ENCODE results near the gene TPM1. TPM values are rescaled to one million over a fixed set of nuclear protein-coding genes. Genes with fewer than 3 reads are reported as not detected.

The TPM1 gene
- polyA plus RNA-seq, 2 donors = 135 to 322 TPM

DNA sequence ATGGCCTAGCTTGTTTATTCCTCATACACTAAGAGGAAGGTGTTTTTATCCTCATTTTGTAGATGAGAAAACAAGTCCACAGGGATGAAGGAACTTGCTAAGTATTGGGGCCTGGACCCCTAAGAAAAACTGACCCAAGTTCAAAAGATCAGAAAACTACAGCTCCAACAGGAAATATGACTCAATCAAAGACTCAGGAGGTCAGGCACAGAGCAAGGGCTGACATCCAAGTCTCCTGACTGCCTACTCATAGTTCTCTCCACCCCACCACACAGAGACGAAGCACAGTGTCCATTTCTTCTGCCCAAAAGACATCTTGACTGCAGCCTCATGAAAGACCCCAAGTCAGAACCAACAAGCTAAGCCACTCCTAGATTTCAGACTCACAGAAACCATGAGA is 26.9 kb upstream of the TPM1 start:
- Histone ChIP-seq H3K27ac (ENCODE audit: low read depth in 2 of 2, low read length in 1 of 2) (no peak overlapping the region), H3K4me1 (ENCODE audit: control insufficient read depth in 2 of 2, insufficient read depth in 2 of 2, low read length in 1 of 2) (peaks cover 4 to 6% of the 10 kb centered on the region in 2 donors), H3K36me3 (ENCODE audit: control insufficient read depth in 2 of 2, insufficient read depth in 2 of 2, low read length in 1 of 2) (no peaks in the 10 kb centered on the region), H3K9me3 (ENCODE audit: control insufficient read depth in 2 of 2, insufficient read depth in 1 of 2, low read depth in 1 of 2, low read length in 1 of 2) (no peaks in the 10 kb centered on the region), H3K4me3 (ENCODE audit: low read depth in 1 of 2, low read length in 2 of 2) (no peak overlapping the region), H3K27me3 (ENCODE audit: control insufficient read depth in 1 of 2, insufficient read depth in 2 of 2, low read length in 2 of 2) (no peaks in the 10 kb centered on the region)
- WGBS, 2 donors = 30 to 41% methylated on average over 1 of the region's 1 CpG

DNA sequence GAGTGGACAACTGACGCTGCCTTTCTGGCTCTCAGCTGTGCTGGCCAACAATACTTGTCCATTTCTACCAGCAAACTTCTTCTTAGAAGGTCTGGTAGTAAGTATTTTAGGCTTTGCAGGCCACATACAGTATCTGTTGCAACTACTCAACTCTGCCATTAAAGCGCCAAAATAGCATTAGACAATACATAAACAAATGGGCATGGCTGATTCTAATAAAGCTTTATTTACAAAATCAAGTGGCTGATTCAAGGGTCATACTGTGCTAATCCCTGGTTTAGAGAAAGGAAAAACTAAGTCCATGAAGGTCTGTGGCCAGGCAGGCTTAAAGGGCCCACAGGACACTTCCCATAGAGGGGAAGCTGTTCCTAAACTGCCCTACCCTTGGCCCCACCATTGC is 26.3 kb upstream of the TPM1 start:
- Histone ChIP-seq H3K36me3 (ENCODE audit: control insufficient read depth in 2 of 2, insufficient read depth in 2 of 2, low read length in 1 of 2) (no peaks in the 10 kb centered on the region), H3K4me1 (ENCODE audit: control insufficient read depth in 2 of 2, insufficient read depth in 2 of 2, low read length in 1 of 2) (peaks cover 4 to 6% of the 10 kb centered on the region in 2 donors), H3K9me3 (ENCODE audit: control insufficient read depth in 2 of 2, insufficient read depth in 1 of 2, low read depth in 1 of 2, low read length in 1 of 2) (no peaks in the 10 kb centered on the region), H3K27me3 (ENCODE audit: control insufficient read depth in 1 of 2, insufficient read depth in 2 of 2, low read length in 2 of 2) (no peaks in the 10 kb centered on the region), H3K27ac (ENCODE audit: low read depth in 2 of 2, low read length in 1 of 2) (no peak overlapping the region), H3K4me3 (ENCODE audit: low read depth in 1 of 2, low read length in 2 of 2) (no peak overlapping the region)
- 96 to 97% methylated on average over 2 of the region's 2 CpGs for WGBS, 2 donors

DNA sequence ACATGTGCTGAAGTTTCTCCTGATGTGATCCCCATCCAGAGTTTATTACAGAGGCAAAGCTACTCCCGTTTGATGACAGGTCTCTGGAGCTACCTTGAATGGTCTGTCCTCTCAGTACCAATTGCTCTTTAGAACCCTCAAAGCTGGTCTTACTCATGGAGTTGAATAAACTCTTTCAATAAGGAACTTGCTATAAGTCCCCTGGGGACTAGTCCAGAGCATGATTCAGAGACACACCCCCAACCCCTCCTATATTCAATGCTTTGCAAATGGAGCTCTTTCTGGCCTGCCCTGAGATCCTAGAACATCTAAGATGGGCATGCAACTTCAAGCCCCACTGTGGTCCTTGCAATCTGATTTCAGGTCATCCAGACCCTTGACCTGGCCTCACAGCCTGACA is 23.9 kb upstream of the TPM1 start:
- no peaks in the 10 kb centered on the region for H3K36me3 ChIP-seq (ENCODE audit: control insufficient read depth in 2 of 2, insufficient read depth in 2 of 2, low read length in 1 of 2)
- H3K4me3 ChIP-seq (ENCODE audit: low read depth in 1 of 2, low read length in 2 of 2) = no peak overlapping the region
- WGBS, 2 donors = 73 to 81% methylated on average over 1 of the region's 1 CpG
- no peaks in the 10 kb centered on the region for H3K27me3 ChIP-seq (ENCODE audit: control insufficient read depth in 1 of 2, insufficient read depth in 2 of 2, low read length in 2 of 2)
- H3K4me1 ChIP-seq (ENCODE audit: control insufficient read depth in 2 of 2, insufficient read depth in 2 of 2, low read length in 1 of 2) = peaks cover 2 to 6% of the 10 kb centered on the region in 2 donors
- no peaks in the 10 kb centered on the region for H3K9me3 ChIP-seq (ENCODE audit: control insufficient read depth in 2 of 2, insufficient read depth in 1 of 2, low read depth in 1 of 2, low read length in 1 of 2)
- no peak overlapping the region for H3K27ac ChIP-seq (ENCODE audit: low read depth in 2 of 2, low read length in 1 of 2)

DNA sequence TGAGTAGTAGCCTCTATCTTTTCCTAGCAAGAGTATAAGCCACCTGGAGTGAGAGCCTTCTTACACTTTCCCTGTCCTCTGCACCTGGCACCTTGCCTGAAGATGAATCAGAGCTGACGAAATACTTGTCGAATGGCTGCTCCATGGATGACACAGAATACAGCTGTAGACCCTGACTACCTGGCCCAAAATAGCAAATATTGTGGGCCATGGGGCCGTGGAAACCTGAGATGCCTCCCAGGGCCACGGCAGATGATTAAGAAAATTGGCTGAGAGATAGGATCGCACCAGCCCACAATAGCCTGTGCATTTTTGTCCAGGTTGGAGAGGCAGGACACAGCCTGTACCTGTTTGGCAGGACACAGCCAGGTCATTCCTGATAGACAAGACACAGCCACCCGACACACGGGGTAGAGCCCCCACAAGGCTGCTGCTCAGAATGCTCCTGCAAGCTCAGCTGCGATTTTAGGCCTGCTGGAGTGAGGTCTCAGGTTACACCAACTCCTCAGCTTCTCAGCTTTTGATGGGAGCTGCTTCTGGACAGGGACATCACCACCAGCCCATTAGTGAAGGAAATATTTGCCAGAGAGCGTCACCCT is 22.9 kb upstream of the TPM1 start:
- no peak overlapping the region for H3K4me3 ChIP-seq (ENCODE audit: low read depth in 1 of 2, low read length in 2 of 2)
- 48 to 63% methylated on average over 9 of the region's 9 CpGs for WGBS, 2 donors
- H3K36me3 ChIP-seq (ENCODE audit: control insufficient read depth in 2 of 2, insufficient read depth in 2 of 2, low read length in 1 of 2) = no peaks in the 10 kb centered on the region
- H3K4me1 ChIP-seq (ENCODE audit: control insufficient read depth in 2 of 2, insufficient read depth in 2 of 2, low read length in 1 of 2) = peaks cover 2 to 6% of the 10 kb centered on the region in 2 donors
- no peaks in the 10 kb centered on the region for H3K9me3 ChIP-seq (ENCODE audit: control insufficient read depth in 2 of 2, insufficient read depth in 1 of 2, low read depth in 1 of 2, low read length in 1 of 2)
- H3K27me3 ChIP-seq (ENCODE audit: control insufficient read depth in 1 of 2, insufficient read depth in 2 of 2, low read length in 2 of 2) = no peaks in the 10 kb centered on the region
- no peak overlapping the region for H3K27ac ChIP-seq (ENCODE audit: low read depth in 2 of 2, low read length in 1 of 2)

DNA sequence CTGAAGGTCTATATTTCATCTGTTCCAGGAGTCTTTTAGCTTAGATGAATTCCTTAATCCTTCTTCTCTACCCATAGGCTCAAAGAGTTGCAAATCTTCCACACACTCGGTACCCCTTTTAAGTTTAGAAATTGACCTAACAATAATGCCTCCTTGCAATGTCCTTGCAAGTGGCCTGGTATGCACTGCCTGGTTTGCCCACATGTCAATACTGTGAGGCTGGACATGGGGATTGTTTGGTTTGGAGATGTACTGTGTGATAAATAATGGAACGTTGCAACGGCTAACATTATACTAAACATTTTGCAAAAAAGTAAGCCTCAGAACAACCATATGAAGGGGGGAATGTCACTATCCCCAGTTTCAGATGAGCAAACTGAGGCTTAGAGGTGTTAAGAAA is 22.4 kb upstream of the TPM1 start:
- H3K4me3 ChIP-seq (ENCODE audit: low read depth in 1 of 2, low read length in 2 of 2) = no peak overlapping the region
- WGBS, 2 donors = 64 to 76% methylated on average over 3 of the region's 3 CpGs

DNA sequence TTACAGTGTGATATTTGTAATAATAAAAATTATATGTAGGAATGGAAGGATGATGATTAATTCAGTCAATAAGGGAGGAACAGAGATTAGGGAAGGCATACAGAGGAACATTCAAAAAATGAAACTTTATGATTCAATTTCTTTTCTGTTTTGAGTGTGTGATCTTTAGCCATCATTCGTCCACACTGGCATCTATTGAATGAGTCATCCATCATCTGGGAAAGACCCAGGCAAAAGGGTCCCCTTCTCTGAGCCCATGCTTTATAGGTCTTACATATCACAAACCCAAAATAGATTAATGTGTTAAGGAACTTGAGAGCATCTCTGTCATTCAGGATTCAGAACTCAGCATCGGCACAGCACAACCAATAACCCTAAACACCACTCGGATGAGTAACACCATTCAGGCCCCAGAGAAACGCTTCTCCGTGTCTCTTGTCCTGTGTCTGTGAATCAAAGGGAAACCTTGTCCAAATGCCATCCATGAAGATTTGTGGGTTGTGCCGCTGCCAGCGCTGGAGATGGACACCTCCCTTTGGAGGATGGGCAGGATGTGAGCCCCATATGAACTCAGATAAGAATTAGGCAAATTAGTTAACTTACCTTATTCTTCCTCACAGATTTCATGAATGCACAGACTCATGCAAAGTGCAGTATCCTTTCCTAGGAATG is 21.7 kb upstream of the TPM1 start:
- peaks cover 2 to 4% of the 10 kb centered on the region in 2 donors for H3K4me1 ChIP-seq (ENCODE audit: control insufficient read depth in 2 of 2, insufficient read depth in 2 of 2, low read length in 1 of 2)
- H3K27me3 ChIP-seq (ENCODE audit: control insufficient read depth in 1 of 2, insufficient read depth in 2 of 2, low read length in 2 of 2) = no peaks in the 10 kb centered on the region
- no peak overlapping the region for H3K27ac ChIP-seq (ENCODE audit: low read depth in 2 of 2, low read length in 1 of 2)
- no peaks in the 10 kb centered on the region for H3K9me3 ChIP-seq (ENCODE audit: control insufficient read depth in 2 of 2, insufficient read depth in 1 of 2, low read depth in 1 of 2, low read length in 1 of 2)
- no peak overlapping the region for H3K4me3 ChIP-seq (ENCODE audit: low read depth in 1 of 2, low read length in 2 of 2)
- no peaks in the 10 kb centered on the region for H3K36me3 ChIP-seq (ENCODE audit: control insufficient read depth in 2 of 2, insufficient read depth in 2 of 2, low read length in 1 of 2)
- 87% methylated on average over 7 of the region's 7 CpGs for WGBS, 2 donors

More for the DNA sequence above, 22.4 kb upstream of the TPM1 start:
- H3K36me3 ChIP-seq (ENCODE audit: control insufficient read depth in 2 of 2, insufficient read depth in 2 of 2, low read length in 1 of 2) = no peaks in the 10 kb centered on the region
- H3K27ac ChIP-seq (ENCODE audit: low read depth in 2 of 2, low read length in 1 of 2) = no peak overlapping the region
- peaks cover 2 to 6% of the 10 kb centered on the region in 2 donors for H3K4me1 ChIP-seq (ENCODE audit: control insufficient read depth in 2 of 2, insufficient read depth in 2 of 2, low read length in 1 of 2)
- H3K27me3 ChIP-seq (ENCODE audit: control insufficient read depth in 1 of 2, insufficient read depth in 2 of 2, low read length in 2 of 2) = no peaks in the 10 kb centered on the region
- no peaks in the 10 kb centered on the region for H3K9me3 ChIP-seq (ENCODE audit: control insufficient read depth in 2 of 2, insufficient read depth in 1 of 2, low read depth in 1 of 2, low read length in 1 of 2)

DNA sequence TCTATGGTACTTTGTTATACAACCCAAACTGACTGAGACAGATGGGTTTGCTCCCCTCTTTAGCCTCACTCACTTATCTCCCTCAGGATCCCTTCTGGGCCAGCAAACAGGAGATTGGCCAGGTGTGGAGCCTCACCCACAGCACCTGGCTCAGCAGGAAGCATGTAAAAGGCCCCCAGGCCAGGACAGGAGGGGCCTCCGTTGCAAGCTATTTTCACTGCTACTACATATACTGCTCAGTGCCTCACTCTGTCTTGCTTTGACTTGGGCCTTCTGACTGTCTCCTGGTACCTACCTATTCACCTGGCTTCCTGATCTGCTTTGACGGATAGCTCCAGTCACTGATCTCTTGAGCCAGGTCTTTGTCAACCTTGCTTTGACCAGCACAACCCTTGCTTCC is 20.4 kb upstream of the TPM1 start:
- Histone ChIP-seq H3K27me3 (ENCODE audit: control insufficient read depth in 1 of 2, insufficient read depth in 2 of 2, low read length in 2 of 2) (no peaks in the 10 kb centered on the region), H3K27ac (ENCODE audit: low read depth in 2 of 2, low read length in 1 of 2) (no peak overlapping the region), H3K4me1 (ENCODE audit: control insufficient read depth in 2 of 2, insufficient read depth in 2 of 2, low read length in 1 of 2) (peaks cover 2 to 4% of the 10 kb centered on the region in 2 donors), H3K36me3 (ENCODE audit: control insufficient read depth in 2 of 2, insufficient read depth in 2 of 2, low read length in 1 of 2) (no peaks in the 10 kb centered on the region), H3K9me3 (ENCODE audit: control insufficient read depth in 2 of 2, insufficient read depth in 1 of 2, low read depth in 1 of 2, low read length in 1 of 2) (no peaks in the 10 kb centered on the region), H3K4me3 (ENCODE audit: low read depth in 1 of 2, low read length in 2 of 2) (no peak overlapping the region)
- 79 to 88% methylated on average over 2 of the region's 2 CpGs for WGBS, 2 donors

DNA sequence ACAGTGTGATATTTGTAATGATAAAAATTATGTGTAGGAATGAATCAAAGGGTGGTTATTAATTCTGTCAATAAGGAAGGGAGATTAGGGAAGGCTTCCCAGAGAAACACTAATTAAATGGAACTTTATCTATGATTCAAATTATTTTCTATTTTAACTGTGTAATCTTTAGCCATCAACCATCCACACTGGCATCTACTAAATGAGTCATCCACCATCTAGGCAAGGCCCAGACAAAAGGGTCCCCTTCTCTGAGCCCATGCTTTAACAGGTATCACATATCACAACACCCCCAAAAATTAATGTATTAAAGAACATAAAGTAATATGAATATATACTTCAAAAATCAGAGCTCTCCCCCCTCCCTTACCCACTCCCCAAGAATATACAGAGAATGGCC is 19.9 kb upstream of the TPM1 start:
- peaks cover 2 to 4% of the 10 kb centered on the region in 2 donors for H3K4me1 ChIP-seq (ENCODE audit: control insufficient read depth in 2 of 2, insufficient read depth in 2 of 2, low read length in 1 of 2)
- H3K27ac ChIP-seq (ENCODE audit: low read depth in 2 of 2, low read length in 1 of 2) = no peak overlapping the region
- H3K4me3 ChIP-seq (ENCODE audit: low read depth in 1 of 2, low read length in 2 of 2) = no peak overlapping the region
- no peaks in the 10 kb centered on the region for H3K36me3 ChIP-seq (ENCODE audit: control insufficient read depth in 2 of 2, insufficient read depth in 2 of 2, low read length in 1 of 2)
- no peaks in the 10 kb centered on the region for H3K9me3 ChIP-seq (ENCODE audit: control insufficient read depth in 2 of 2, insufficient read depth in 1 of 2, low read depth in 1 of 2, low read length in 1 of 2)
- H3K27me3 ChIP-seq (ENCODE audit: control insufficient read depth in 1 of 2, insufficient read depth in 2 of 2, low read length in 2 of 2) = no peaks in the 10 kb centered on the region

DNA sequence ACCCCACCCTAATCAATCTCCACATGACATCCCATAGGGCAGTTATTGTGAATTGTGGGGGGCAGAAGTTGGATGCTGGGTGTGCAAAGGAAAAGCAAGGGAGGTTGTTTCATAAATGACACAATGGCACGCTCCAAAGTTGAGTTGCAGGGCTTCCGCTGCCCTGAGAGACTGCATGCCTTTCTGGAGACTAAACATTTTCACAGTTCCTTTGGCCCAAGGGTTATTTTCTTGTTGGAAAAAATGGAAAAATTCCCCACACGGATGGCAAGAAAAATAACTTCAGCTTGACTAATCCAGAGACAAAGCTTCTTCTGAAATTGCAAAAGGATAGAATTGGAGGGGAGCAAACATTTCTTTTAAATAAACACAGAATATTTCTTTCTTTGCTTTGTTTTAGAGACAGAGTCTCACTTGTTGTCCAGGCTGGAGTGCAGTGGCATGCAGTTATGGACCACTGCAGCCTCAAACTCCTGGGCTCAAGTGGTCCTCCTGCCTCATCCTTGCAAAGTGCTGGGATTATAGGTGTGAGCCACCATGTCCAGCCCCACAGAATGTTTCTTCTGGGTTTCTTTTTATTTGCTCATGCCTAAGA is 19.1 kb upstream of the TPM1 start:
- Histone ChIP-seq H3K27ac (ENCODE audit: low read depth in 2 of 2, low read length in 1 of 2) (no peak overlapping the region), H3K4me1 (ENCODE audit: control insufficient read depth in 2 of 2, insufficient read depth in 2 of 2, low read length in 1 of 2) (peaks cover 2 to 4% of the 10 kb centered on the region in 2 donors)
- 63 to 80% methylated on average over 3 of the region's 3 CpGs for WGBS, 2 donors

DNA sequence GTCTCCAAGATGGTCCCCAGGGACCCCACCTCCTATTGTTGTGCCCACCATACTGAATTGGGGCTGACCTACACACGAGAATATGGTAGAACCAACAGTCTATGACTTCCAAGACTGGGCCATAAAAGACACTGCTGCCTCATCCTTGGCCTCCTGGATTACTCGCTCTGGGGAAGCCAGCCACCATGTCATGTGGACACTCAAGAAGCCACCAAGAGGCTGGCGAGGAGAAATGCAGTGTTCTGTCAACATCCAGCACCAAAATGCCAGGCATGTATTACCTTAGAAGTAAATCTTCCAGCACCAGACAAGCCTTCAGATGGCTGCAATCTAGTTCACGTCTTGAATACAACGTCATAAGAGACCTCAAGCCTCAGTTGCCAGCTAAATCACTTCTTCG is 17.1 kb upstream of the TPM1 start:
- WGBS, 2 donors = 89 to 94% methylated on average over 6 of the region's 6 CpGs
- Histone ChIP-seq H3K4me3 (ENCODE audit: low read depth in 1 of 2, low read length in 2 of 2) (no peak overlapping the region), H3K9me3 (ENCODE audit: control insufficient read depth in 2 of 2, insufficient read depth in 1 of 2, low read depth in 1 of 2, low read length in 1 of 2) (no peaks in the 10 kb centered on the region), H3K27ac (ENCODE audit: low read depth in 2 of 2, low read length in 1 of 2) (no peak overlapping the region), H3K36me3 (ENCODE audit: control insufficient read depth in 2 of 2, insufficient read depth in 2 of 2, low read length in 1 of 2) (no peaks in the 10 kb centered on the region), H3K4me1 (ENCODE audit: control insufficient read depth in 2 of 2, insufficient read depth in 2 of 2, low read length in 1 of 2) (no peaks in the 10 kb centered on the region), H3K27me3 (ENCODE audit: control insufficient read depth in 1 of 2, insufficient read depth in 2 of 2, low read length in 2 of 2) (no peaks in the 10 kb centered on the region)

More for the DNA sequence above, 19.1 kb upstream of the TPM1 start:
- H3K4me3 ChIP-seq (ENCODE audit: low read depth in 1 of 2, low read length in 2 of 2) = no peak overlapping the region
- H3K27me3 ChIP-seq (ENCODE audit: control insufficient read depth in 1 of 2, insufficient read depth in 2 of 2, low read length in 2 of 2) = no peaks in the 10 kb centered on the region
- no peaks in the 10 kb centered on the region for H3K36me3 ChIP-seq (ENCODE audit: control insufficient read depth in 2 of 2, insufficient read depth in 2 of 2, low read length in 1 of 2)
- no peaks in the 10 kb centered on the region for H3K9me3 ChIP-seq (ENCODE audit: control insufficient read depth in 2 of 2, insufficient read depth in 1 of 2, low read depth in 1 of 2, low read length in 1 of 2)
